K562 (cell line): ENCODE results near the gene TEX54. TPM values are rescaled to one million over a fixed set of nuclear protein-coding genes. Genes with fewer than 3 reads are reported as not detected.

Source experiments
- BDP1 ChIP-seq: IDR thresholded peaks from 3 replicates; pipeline ENCODE4 v1.6.1; 2011; ENCODE audit not compliant: insufficient read length, insufficient read depth
- DMBX1 ChIP-seq: fragments of 250-450 bp; sonication (Bioruptor Pico); IDR thresholded peaks from 2 replicates; pipeline ENCODE4 v1.8.0; 2022; ENCODE audit warnings: inconsistent platforms, mild to moderate bottlenecking, moderate library complexity, borderline replicate concordance
- DNMT1 ChIP-seq: fragments of 450-650 bp; IDR thresholded peaks from 2 replicates; pipeline ENCODE4 v1.6.1; 2016; ENCODE audit warnings: antibody characterized with exemption, mild to moderate bottlenecking
- FOSL1 ChIP-seq: fragments of 200-800 bp; sonication (Bioruptor generic); conservative IDR thresholded peaks from 2 replicates; pipeline ENCODE4 v1.6.1; 2016; ENCODE audit warnings: missing genetic modification characterization, missing compliant biosample characterization
- FOXK1 ChIP-seq: sonication (generic); formaldehyde crosslinking; IDR thresholded peaks from 2 replicates; pipeline ENCODE4 v1.8.0; 2022; ENCODE audit warnings: missing genetic modification reagents, mild to moderate bottlenecking, borderline replicate concordance
- FOXP1 ChIP-seq: sonication (generic); formaldehyde crosslinking; IDR thresholded peaks from 2 replicates; pipeline ENCODE4 v1.8.0; 2022; ENCODE audit warnings: mild to moderate bottlenecking, missing genetic modification reagents
- GABPB1 ChIP-seq: sonication (generic); formaldehyde crosslinking; IDR thresholded peaks from 2 replicates; pipeline ENCODE4 v1.8.0; 2022; ENCODE audit warnings: mild to moderate bottlenecking, missing genetic modification reagents
- JUND ChIP-seq, 2 experiments: IDR thresholded peaks; 2 replicates in 1 of 2; 3 replicates in 1 of 2; pipeline ENCODE4 v1.6.1; 2011; ENCODE audit warnings: borderline replicate concordance in 2 of 2, low read depth in 2 of 2, low read length in 2 of 2, improper control_type of control experiment in 1 of 2, missing biosample characterization in 1 of 2, missing genetic modification characterization in 1 of 2, missing genetic modification reagents in 1 of 2
- LCOR ChIP-seq: sonication (generic); formaldehyde crosslinking; IDR thresholded peaks from 2 replicates; pipeline ENCODE4 v1.8.0; 2022; ENCODE audit warnings: mild to moderate bottlenecking, missing genetic modification reagents
- NEUROD1 ChIP-seq: fragments of 150-350 bp; IDR thresholded peaks from 2 replicates; pipeline ENCODE4 v1.6.1; 2014; ENCODE audit warnings: borderline replicate concordance, low read length, low read depth; ENCODE audit not compliant: partially characterized antibody
- NR1H2 ChIP-seq: sonication (generic); formaldehyde crosslinking; IDR thresholded peaks from 2 replicates; pipeline ENCODE4 v1.4.0; 2020; ENCODE audit warnings: mild to moderate bottlenecking, missing genetic modification reagents
- NR4A1 ChIP-seq, 2 experiments: fragments of 250-450 bp in 1 of 2; fragments of 450-650 bp in 1 of 2; sonication (Bioruptor Pico) in 1 of 2; IDR thresholded peaks; 2 replicates each; pipeline versions ENCODE4 v1.4.0 to v1.6.1; 2016 to 2020; ENCODE audit warnings: mild to moderate bottlenecking in 2 of 2, missing compliant biosample characterization in 1 of 2, missing genetic modification characterization in 1 of 2, moderate library complexity in 1 of 2
- POLR3A ChIP-seq: IDR thresholded peaks from 2 replicates; pipeline ENCODE4 v1.6.1; 2011; ENCODE audit warnings: borderline replicate concordance, mild to moderate bottlenecking, moderate library complexity; ENCODE audit not compliant: insufficient read length, insufficient read depth; ENCODE audit errors: extremely low read depth
- SIN3B ChIP-seq: fragments of 450-650 bp; IDR thresholded peaks from 2 replicates; pipeline ENCODE4 v1.6.1; 2017; ENCODE audit warnings: low read depth, mild to moderate bottlenecking, moderate library complexity
- ZNF217 ChIP-seq: sonication (generic); formaldehyde crosslinking; IDR thresholded peaks from 2 replicates; pipeline ENCODE4 v1.8.0; 2022; ENCODE audit warnings: mild to moderate bottlenecking, missing genetic modification reagents
- ZNF224 ChIP-seq: sonication (generic); formaldehyde crosslinking; IDR thresholded peaks from 2 replicates; pipeline ENCODE4 v1.8.0; 2022; ENCODE audit warnings: mild to moderate bottlenecking, missing genetic modification reagents
- ZNF24 ChIP-seq: fragments of 450-650 bp; IDR thresholded peaks from 2 replicates; pipeline ENCODE4 v1.6.1; 2016
- ZNF561 ChIP-seq: fragments of 450-650 bp; formaldehyde crosslinking; conservative IDR thresholded peaks from 2 replicates; pipeline ENCODE4 v1.4.0; 2020; ENCODE audit warnings: mild to moderate bottlenecking, moderate library complexity
- ZNF79 ChIP-seq: fragments of 250-450 bp; sonication (Bioruptor Pico); IDR thresholded peaks from 2 replicates; pipeline ENCODE4 v1.4.0; 2020; ENCODE audit warnings: low read depth, mild to moderate bottlenecking, moderate library complexity
- ZZZ3 ChIP-seq: fragments of 450-650 bp; IDR thresholded peaks from 2 replicates; pipeline ENCODE4 v1.6.1; 2016; ENCODE audit warnings: antibody characterized with exemption, mild to moderate bottlenecking, moderate library complexity
- polyA plus RNA-seq, 8 experiments: library from polyadenylated mRNA; depleted of rRNA in 4 of 8; stranded (reverse) in 5 of 8; unstranded in 3 of 8; fragments of >200 nt; fragmentation: Nextera tagmentation in 2 of 8; fragmentation: Illumina TruSeq in 1 of 8; extraction: Ambion mirVana in 2 of 8; extraction: Trizol in 1 of 8; gene quantifications; 2 replicates each; pipeline versions ENCODE4 v1.2.1 to v1.2.3, GENCODE V29; 2011 to 2014; ENCODE audit warnings: inconsistent platforms in 1 of 8, missing spikeins in 1 of 8
- total RNA-seq, 7 experiments: library from RNA; depleted of rRNA in 6 of 7; stranded (reverse); fragments of >200 nt in 6 of 7; fragmentation: Illumina TruSeq in 2 of 7; extraction: Trizol in 2 of 7; gene quantifications; 2 replicates each; pipeline versions ENCODE4 v1.2.1 to v1.2.3, GENCODE V29; 2011 to 2021; ENCODE audit warnings: low replicate concordance in 1 of 7
- TF ChIP-seq, protein P1 (sequence below): fragments of 450-650 bp; IDR thresholded peaks from 2 replicates; pipeline ENCODE4 v1.7.0; 2016; ENCODE audit warnings: borderline replicate concordance
- TF ChIP-seq, protein P2 (sequence below): sonication (generic); formaldehyde crosslinking; IDR thresholded peaks from 2 replicates; pipeline ENCODE4 v1.8.1; 2023; ENCODE audit warnings: mild to moderate bottlenecking, missing genetic modification reagents
- TF ChIP-seq, protein P3 (sequence below): fragments of 450-650 bp; IDR thresholded peaks from one replicate; pipeline ENCODE4 v1.6.1; 2018; ENCODE audit warnings: mild to moderate bottlenecking, moderate library complexity; ENCODE audit not compliant: partially characterized antibody

Gene TEX54
- total and polyA plus RNA-seq, 9 of the 15 experiments (the other 6 are each of a cell fraction or from before 2014, with no cell fraction given), result not detected

DNA sequence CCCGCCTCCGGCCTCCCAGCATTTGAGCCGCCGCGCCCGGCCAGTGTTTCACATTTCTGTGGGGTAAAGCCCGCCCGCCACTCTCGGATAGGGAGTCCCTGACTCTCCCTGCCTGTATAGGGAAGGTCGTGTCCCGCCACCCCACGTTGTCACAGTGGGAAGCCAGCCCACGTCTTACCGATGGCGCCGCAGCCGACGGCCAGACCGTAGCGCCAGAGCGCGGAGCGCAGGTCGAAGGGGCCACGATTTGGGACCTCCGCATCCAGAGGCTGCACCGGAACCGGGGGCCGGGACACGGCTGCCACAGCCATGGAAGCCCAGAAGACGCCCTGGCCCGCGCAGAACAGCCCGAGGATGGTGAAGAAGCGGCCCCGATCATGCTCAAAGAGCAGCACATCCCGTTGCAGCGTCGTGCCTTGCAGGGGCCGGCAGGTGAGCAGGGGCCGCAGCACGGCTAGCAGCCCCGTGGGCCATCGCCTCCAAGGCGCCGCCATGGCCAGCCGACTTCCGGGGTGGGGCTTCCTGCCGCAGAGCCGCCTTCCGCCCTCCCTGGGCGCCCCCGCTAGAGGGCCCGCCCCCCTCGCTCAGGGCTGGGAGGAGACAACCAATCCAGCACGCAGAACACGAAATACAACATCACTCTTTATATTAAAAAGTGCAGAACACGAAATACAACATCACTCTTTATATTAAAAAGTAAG is 41.0 kb downstream of the TEX54 start, which contains the start of gene TMEM223 (continued):
- TF ChIP-seq, protein P1, sequence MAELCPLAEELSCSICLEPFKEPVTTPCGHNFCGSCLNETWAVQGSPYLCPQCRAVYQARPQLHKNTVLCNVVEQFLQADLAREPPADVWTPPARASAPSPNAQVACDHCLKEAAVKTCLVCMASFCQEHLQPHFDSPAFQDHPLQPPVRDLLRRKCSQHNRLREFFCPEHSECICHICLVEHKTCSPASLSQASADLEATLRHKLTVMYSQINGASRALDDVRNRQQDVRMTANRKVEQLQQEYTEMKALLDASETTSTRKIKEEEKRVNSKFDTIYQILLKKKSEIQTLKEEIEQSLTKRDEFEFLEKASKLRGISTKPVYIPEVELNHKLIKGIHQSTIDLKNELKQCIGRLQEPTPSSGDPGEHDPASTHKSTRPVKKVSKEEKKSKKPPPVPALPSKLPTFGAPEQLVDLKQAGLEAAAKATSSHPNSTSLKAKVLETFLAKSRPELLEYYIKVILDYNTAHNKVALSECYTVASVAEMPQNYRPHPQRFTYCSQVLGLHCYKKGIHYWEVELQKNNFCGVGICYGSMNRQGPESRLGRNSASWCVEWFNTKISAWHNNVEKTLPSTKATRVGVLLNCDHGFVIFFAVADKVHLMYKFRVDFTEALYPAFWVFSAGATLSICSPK, result no peak
- TF ChIP-seq DMBX1, result no peak
- no peak for TF ChIP-seq BDP1
- TF ChIP-seq GABPB1 (CRISPR knock-in tag), result peak; percentile 93
- peak; percentile 90 for TF ChIP-seq DNMT1
- TF ChIP-seq ZNF24, result no peak
- peak; percentile 55; the same call in 1 of the 2 replicates for TF ChIP-seq LCOR (CRISPR knock-in tag)
- TF ChIP-seq POLR3A, result no peak
- no peak for TF ChIP-seq ZNF217 (CRISPR knock-in tag)
- peak; percentile 97 for TF ChIP-seq NR1H2 (CRISPR knock-in tag)
- TF ChIP-seq NR4A1 (CRISPR knock-in tag; IDR thresholded peaks at IDR 0.05), result no peak
- TF ChIP-seq NR4A1 (tag; IDR thresholded peaks at IDR 0.05), result no peak
- TF ChIP-seq NEUROD1, result no peak
- peak; percentile 94; the same call in 1 of the 2 replicates for TF ChIP-seq FOXK1 (CRISPR knock-in tag)
- no peak for TF ChIP-seq FOSL1
- 0 out of 2 replicates have a peak, but pooled peaks have one; percentile 18 for TF ChIP-seq ZNF224
- TF ChIP-seq, protein P2, sequence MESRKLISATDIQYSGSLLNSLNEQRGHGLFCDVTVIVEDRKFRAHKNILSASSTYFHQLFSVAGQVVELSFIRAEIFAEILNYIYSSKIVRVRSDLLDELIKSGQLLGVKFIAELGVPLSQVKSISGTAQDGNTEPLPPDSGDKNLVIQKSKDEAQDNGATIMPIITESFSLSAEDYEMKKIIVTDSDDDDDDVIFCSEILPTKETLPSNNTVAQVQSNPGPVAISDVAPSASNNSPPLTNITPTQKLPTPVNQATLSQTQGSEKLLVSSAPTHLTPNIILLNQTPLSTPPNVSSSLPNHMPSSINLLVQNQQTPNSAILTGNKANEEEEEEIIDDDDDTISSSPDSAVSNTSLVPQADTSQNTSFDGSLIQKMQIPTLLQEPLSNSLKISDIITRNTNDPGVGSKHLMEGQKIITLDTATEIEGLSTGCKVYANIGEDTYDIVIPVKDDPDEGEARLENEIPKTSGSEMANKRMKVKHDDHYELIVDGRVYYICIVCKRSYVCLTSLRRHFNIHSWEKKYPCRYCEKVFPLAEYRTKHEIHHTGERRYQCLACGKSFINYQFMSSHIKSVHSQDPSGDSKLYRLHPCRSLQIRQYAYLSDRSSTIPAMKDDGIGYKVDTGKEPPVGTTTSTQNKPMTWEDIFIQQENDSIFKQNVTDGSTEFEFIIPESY (CRISPR knock-in tag), result peak; percentile 66
- no peak for TF ChIP-seq JUND (IDR thresholded peaks at IDR 0.05; ENCODE audit: borderline replicate concordance, low read depth, low read length)
- TF ChIP-seq JUND (tag; IDR thresholded peaks at IDR 0.05; ENCODE audit: borderline replicate concordance, low read depth, low read length), result no peak
- no peak for TF ChIP-seq ZNF561 (CRISPR knock-in tag)
- TF ChIP-seq SIN3B, result peak; percentile 92
- TF ChIP-seq ZZZ3, result no peak
- TF ChIP-seq ZNF79 (CRISPR knock-in tag), result no peak
- peak; percentile 78; the same call in 1 of the 2 replicates for TF ChIP-seq FOXP1 (CRISPR knock-in tag)
- TF ChIP-seq, protein P3, sequence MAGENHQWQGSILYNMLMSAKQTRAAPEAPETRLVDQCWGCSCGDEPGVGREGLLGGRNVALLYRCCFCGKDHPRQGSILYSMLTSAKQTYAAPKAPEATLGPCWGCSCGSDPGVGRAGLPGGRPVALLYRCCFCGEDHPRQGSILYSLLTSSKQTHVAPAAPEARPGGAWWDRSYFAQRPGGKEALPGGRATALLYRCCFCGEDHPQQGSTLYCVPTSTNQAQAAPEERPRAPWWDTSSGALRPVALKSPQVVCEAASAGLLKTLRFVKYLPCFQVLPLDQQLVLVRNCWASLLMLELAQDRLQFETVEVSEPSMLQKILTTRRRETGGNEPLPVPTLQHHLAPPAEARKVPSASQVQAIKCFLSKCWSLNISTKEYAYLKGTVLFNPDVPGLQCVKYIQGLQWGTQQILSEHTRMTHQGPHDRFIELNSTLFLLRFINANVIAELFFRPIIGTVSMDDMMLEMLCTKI, result no peak
